Uterus (tissue), 2 donors: ENCODE data around the gene FAM89B.

Experiments
- POLR2A ChIP-seq, 2 donors: fragments of 450-650 bp; IDR thresholded peaks; one replicate each; pipeline ENCODE4 v1.6.1; 2016; ENCODE audit warnings: antibody characterized with exemption in 2 of 2, mild to moderate bottlenecking in 1 of 2, moderate library complexity in 1 of 2
- TF ChIP-seq, protein P1 (sequence below), 4 experiments: fragments of 200-600 bp in 2 of 4; fragments of 450-650 bp in 2 of 4; sonication (generic) in 2 of 4; IDR thresholded peaks; one replicate each; pipeline ENCODE4 v1.5.1; 2016 to 2019; ENCODE audit warnings: antibody characterized with exemption in 4 of 4, mild to moderate bottlenecking in 2 of 4, moderate library complexity in 1 of 4

DNA sequence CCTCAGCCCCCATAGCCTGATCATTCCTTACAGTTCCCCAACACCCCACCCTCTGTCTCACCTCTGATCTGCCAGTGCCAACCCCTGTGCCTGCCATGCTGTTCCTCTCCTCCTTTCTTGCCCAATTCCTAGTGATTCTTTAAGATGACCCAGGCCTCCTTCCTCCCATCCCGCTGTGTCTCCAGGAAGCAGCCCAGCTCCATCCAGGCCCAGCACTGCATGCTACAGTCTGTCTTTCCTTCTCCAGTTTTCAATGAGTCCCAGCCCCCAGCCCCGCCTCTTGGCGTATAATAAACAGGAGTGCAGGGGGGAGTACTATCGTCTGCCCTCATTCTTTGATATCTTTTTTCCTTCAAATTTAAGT lies 26.5 kb upstream of the FAM89B start:
- no peak for TF ChIP-seq POLR2A (IDR thresholded peaks at IDR 0.05)
- TF ChIP-seq, protein P1, sequence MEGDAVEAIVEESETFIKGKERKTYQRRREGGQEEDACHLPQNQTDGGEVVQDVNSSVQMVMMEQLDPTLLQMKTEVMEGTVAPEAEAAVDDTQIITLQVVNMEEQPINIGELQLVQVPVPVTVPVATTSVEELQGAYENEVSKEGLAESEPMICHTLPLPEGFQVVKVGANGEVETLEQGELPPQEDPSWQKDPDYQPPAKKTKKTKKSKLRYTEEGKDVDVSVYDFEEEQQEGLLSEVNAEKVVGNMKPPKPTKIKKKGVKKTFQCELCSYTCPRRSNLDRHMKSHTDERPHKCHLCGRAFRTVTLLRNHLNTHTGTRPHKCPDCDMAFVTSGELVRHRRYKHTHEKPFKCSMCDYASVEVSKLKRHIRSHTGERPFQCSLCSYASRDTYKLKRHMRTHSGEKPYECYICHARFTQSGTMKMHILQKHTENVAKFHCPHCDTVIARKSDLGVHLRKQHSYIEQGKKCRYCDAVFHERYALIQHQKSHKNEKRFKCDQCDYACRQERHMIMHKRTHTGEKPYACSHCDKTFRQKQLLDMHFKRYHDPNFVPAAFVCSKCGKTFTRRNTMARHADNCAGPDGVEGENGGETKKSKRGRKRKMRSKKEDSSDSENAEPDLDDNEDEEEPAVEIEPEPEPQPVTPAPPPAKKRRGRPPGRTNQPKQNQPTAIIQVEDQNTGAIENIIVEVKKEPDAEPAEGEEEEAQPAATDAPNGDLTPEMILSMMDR (IDR thresholded peaks at IDR 0.05) = no peak
